HepG2 (cell line): Measurements from ENCODE around the gene PBX2. TPM values are rescaled to one million over a fixed set of nuclear protein-coding genes. Genes with fewer than 3 reads are reported as not detected.
A peak's percentile ranks its signal among the peaks of the same experiment; 100 is the strongest.

ENCODE experiments used
- CEBPB ChIP-seq: IDR thresholded peaks from 2 replicates; pipeline ENCODE4 v1.6.1; 2011; ENCODE audit warnings: low read depth, low read length, improper control_type of control experiment, borderline replicate concordance
- CHD4 ChIP-seq: fragments of 200-600 bp; sonication (generic); IDR thresholded peaks from 2 replicates; pipeline ENCODE4 v1.7.0; 2017; ENCODE audit warnings: mild to moderate bottlenecking, low read length, borderline replicate concordance
- FOXO4 ChIP-seq: sonication (generic); formaldehyde crosslinking; conservative IDR thresholded peaks from 2 replicates; pipeline ENCODE4 v1.8.1; 2023; ENCODE audit warnings: missing genetic modification reagents
- KDM3A ChIP-seq: IDR thresholded peaks from 2 replicates; pipeline ENCODE4 v1.6.1; 2018; ENCODE audit warnings: low read depth, missing compliant biosample characterization
- MBD4 ChIP-seq: IDR thresholded peaks from 2 replicates; pipeline ENCODE4 v1.6.1; 2012; ENCODE audit warnings: low read length, inconsistent platforms, borderline replicate concordance
- POLR2A ChIP-seq, 2 experiments: IDR thresholded peaks; 2 replicates each; pipeline ENCODE4 v1.6.1; 2011; ENCODE audit warnings: low read depth in 2 of 2, low read length in 2 of 2, mild to moderate bottlenecking in 1 of 2, moderate library complexity in 1 of 2; ENCODE audit not compliant: insufficient read depth in 1 of 2
- PPARG ChIP-seq: conservative IDR thresholded peaks from 2 replicates; pipeline ENCODE4 v1.6.1; 2016; ENCODE audit warnings: missing biosample characterization, missing genetic modification reagents
- SOX5 ChIP-seq: IDR thresholded peaks from 2 replicates; pipeline ENCODE4 v1.6.1; 2016; ENCODE audit warnings: borderline replicate concordance
- TERF1 ChIP-seq: sonication (generic); formaldehyde crosslinking; IDR thresholded peaks from 2 replicates; pipeline ENCODE4 v1.8.0; 2022; ENCODE audit warnings: mild to moderate bottlenecking, missing genetic modification reagents, moderate library complexity
- XRCC5 ChIP-seq: fragments of 200-400 bp; formaldehyde crosslinking; optimal IDR thresholded peaks from 2 replicates; pipeline ENCODE3; 2017; ENCODE audit warnings: mild to moderate bottlenecking, low read length
- ZBTB8A ChIP-seq: sonication (generic); formaldehyde crosslinking; IDR thresholded peaks from 2 replicates; pipeline ENCODE4 v1.4.0; 2020; ENCODE audit warnings: mild to moderate bottlenecking, low read depth, missing genetic modification reagents, borderline replicate concordance
- ZNF350 ChIP-seq: sonication (generic); formaldehyde crosslinking; IDR thresholded peaks from 2 replicates; pipeline ENCODE4 v1.4.0; 2020; ENCODE audit warnings: mild to moderate bottlenecking, low read depth, missing genetic modification reagents, borderline replicate concordance
- ZNF468 ChIP-seq: sonication (generic); formaldehyde crosslinking; IDR thresholded peaks from 2 replicates; pipeline ENCODE4 v1.8.0; 2022; ENCODE audit warnings: mild to moderate bottlenecking, moderate library complexity, missing genetic modification reagents
- ZNF609 ChIP-seq: sonication (generic); formaldehyde crosslinking; IDR thresholded peaks from 2 replicates; pipeline ENCODE4 v1.4.0; 2020; ENCODE audit warnings: mild to moderate bottlenecking, missing genetic modification reagents, borderline replicate concordance
- ZNF687 ChIP-seq: sonication (generic); formaldehyde crosslinking; IDR thresholded peaks from 2 replicates; pipeline ENCODE4 v1.5.1; 2020; ENCODE audit warnings: mild to moderate bottlenecking, missing genetic modification reagents, moderate library complexity
- polyA plus RNA-seq, 8 experiments: library from polyadenylated mRNA; depleted of rRNA in 3 of 8; stranded (reverse) in 7 of 8; unstranded in 1 of 8; fragments of >200 nt; fragmentation: Illumina TruSeq in 4 of 8; extraction: Trizol in 4 of 8; gene quantifications; 2 replicates each; pipeline versions ENCODE4 v1.2.1 to v1.2.3, GENCODE V29; 2011 to 2016; ENCODE audit warnings: low read depth in 4 of 8, missing spikeins in 1 of 8, mixed read lengths in 1 of 8; ENCODE audit not compliant: insufficient read depth in 1 of 8
- total RNA-seq, 5 experiments: library from RNA; depleted of rRNA; stranded (reverse); fragments of >200 nt; fragmentation: Illumina TruSeq; extraction: Trizol; gene quantifications; 2 replicates each; pipeline ENCODE4 v1.2.3, GENCODE V29; 2016; ENCODE audit warnings: low read depth in 1 of 5

Gene PBX2
- total and polyA plus RNA-seq, 2 of the 13 experiments (the other 11 are each of a cell fraction or from before 2014, with no cell fraction given) = 42.3 to 77.8 TPM

- TF ChIP-seq TERF1 (CRISPR knock-in tag) (no peak), PPARG (no peak), ZNF350 (CRISPR knock-in tag) (no peak; the same call in 1 of the 2 replicates), ZNF609 (CRISPR knock-in tag) (no peak), CEBPB (peak; percentile 67; the same call in 1 of the 2 replicates), KDM3A (peak; percentile 50; the same call in 1 of the 2 replicates), POLR2A (IDR thresholded peaks at IDR 0.05; ENCODE audit: insufficient read depth in 1 of 2, low read depth in 2 of 2, low read length in 2 of 2) (peak; percentile 1 to 14; a peak in 1 of 4 replicates), FOXO4 (CRISPR knock-in tag) (no peak), CHD4 (no peak), ZBTB8A (no peak), SOX5 (CRISPR knock-in tag) (peak; percentile 65; the same call in 1 of the 2 replicates), ZNF468 (no peak), MBD4 (no peak), ZNF687 (peak; percentile 70), XRCC5 (no peak)
Observed at GRCh38 chr6:32177788-32178546, 12.0 kb downstream of the PBX2 start, which contains the start of gene RNF5 (continued).
